Fibroblast of skin of scalp (primary cell): ENCODE measurements around the gene PDIA6.
"Not testable (repeated sequence)": the region's sequence is repeated elsewhere in the genome, so short reads cannot be mapped to it uniquely, and the experiment has no call there.

ENCODE experiments used
- DNase-seq: peaks from one replicate; pipeline ENCODE4 v3.0.0-alpha.2; 2013

The PDIA6 gene

DNA sequence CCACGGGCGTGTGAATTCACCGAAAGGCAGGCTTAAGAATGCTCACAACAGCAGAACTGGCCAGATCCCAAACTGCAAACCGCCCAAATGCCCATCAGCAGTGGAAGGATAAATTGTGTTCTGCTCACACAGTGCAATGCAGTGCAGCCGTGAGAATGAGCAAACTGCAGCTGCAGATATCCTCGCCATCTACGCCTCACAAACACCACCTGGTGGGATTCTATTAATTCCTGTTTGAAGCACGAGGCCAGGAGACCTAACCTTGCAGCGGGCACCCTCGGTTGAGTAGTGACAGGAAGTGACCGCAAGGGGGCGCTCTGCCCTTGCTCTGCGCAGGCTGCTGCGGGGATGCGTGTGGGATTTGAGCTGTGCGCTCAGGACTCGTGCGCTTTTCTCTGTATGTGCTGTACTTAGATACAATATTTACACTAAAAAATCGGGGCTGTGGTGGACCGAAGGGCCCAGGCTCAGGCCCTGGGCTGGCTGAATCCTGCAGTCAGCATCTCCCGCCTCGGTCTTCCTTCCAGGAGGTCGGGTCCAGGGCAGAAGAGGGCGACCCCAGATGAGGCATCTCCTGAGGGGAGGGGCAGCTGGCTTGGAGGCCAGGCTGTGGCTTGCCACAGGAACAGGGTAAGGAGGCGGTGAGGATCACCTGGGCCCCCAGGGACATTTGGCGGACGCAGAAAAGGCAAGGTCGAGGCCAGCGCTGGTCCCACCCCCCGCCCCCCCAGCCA lies 19.8 kb upstream of the PDIA6 start:
- peak; percentile 72 for DNase-seq

DNA sequence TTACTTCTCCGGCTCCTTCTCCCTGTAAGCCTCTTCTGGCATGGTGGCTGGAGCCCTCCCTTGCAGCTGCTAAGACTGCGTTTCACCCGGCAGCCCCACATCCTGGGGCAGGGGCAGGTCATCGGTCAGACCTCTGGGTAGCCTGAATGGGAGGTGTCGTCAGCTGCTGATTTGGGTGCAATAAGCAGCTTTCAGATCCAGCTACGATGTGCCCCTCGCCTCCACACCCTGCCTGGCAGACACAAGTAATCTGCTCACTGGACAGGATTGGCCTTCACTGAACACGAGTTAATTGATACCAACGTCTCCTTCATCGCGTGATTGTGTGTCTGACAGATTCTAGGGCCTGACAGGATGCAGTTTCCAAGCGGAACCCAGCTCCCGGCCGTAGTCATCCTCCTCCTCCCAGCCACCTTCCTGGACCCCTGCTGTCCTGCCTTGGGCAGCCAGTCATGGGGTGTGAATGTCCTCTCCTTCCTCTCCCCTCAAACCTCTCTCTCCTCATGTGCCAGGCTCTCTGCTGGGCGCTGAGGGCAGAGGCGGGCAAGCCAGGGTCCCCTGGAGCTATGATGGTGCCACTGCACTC lies 18.9 kb upstream of the PDIA6 start:
- DNase-seq: no peak

DNA sequence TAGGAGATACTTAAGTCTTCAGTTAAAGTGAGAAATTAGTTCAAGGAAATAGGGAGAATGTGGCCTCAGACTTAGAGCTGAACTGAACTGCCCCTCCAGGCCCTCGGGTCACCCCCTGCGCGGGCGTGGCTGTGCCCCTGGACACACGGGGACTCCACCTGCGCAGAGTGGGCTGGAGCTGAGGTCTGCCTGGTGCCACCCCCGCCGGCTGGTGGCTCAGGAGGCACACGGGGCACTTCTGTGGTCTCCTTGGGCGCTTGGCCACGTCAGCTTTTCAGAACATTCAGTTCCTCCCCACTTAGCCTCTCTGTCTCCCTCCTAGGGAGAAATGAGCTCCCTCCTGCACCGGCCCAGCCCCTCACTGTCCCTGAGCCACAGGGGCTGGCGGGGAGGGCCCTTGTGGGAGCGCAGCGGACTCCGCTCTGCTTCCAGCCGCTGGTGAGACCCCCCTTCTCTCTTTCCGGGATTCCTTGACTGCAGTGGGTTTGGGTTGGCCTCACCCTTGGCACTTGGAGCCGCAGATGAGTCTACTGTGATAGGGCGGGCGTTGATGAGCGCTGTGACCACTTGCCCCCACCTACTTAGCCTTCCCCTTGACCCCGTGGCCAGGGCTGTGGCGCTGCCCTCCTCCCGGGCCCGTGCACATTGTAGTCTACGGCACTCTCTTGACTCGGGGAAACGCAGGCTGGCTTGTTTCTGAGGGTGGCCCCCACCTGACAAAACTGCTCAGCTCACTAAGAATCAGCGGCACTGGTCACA lies 18.2 kb upstream of the PDIA6 start:
- DNase-seq: no peak

DNA sequence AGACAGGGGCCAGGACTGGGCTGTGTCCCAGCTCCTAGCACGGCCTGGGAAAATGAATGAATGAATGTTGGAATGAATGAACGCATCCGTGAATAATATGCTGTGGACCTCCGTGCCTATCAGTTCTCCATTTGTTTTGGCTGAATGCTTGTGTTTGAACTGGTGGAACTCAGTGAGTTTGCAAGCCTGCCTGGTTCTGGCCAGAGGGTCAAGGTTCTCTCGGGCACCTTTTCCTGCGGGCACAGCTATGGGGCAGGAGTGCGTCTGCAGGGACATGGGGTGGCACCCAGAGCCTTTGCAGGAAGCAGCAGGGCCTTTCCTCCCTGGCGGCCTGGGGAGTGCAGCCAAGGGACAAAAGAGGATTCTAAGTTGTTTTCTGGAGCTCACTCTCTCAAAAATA lies 17.6 kb upstream of the PDIA6 start:
- no peak for DNase-seq

DNA sequence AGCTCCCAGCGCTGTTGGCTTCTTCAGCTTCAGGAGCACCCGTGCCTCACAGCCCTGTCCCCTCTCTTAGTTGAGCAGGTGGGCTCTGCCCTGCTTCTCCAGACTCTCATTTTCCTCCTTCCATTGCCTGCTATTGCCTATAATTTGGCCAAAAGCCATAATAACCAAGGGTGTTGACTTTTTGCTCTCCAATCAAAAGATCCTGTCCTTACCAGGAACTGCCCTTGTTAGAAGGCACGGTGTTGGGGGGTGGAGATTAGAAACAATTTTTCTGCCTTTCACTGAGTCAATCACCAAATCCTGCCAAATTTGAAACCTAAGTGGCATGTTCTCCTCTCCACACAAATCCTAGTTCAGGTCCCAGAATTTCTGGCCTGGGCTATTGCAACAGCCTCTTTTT lies 16.7 kb upstream of the PDIA6 start:
- no peak for DNase-seq

DNA sequence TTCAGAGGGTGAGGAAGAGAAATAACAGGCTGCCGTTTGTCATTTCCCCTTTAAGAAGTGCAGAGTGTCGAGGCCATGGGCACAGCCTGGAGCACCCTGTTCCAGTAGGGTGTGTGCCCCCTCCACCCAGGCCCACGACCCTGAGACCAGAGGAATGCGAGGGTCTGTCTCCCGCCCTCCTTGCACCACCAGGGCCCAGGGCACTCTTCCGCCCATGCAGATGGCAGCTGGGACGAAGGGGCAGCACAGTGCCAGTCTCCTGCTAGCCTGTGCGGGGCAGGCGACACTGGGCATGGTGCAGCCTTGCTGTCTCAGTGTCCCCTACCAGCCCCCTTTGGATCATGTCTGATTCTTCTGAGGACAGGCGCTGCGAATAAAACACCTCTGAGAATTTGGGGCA lies 15.8 kb upstream of the PDIA6 start:
- DNase-seq: no peak

DNA sequence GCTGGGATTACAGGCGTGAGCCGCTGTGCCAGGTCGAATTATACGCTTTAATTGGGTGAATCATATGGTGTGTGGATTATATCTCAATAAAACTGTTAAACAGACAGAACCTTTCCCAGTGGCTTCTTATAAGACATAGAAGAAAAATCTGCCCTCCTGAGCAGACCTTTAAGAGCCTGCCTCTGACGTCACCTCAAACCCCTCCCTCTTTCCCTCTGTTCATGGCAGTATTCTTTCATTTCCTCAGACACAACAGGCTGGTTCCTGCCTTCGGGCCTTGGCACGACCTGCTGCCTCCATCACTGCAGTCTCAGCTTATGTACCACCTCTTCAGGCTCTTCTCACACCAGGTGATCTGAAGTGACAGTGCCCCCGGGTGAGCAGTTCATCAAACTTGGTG lies 14.0 kb upstream of the PDIA6 start:
- no peak for DNase-seq

DNA sequence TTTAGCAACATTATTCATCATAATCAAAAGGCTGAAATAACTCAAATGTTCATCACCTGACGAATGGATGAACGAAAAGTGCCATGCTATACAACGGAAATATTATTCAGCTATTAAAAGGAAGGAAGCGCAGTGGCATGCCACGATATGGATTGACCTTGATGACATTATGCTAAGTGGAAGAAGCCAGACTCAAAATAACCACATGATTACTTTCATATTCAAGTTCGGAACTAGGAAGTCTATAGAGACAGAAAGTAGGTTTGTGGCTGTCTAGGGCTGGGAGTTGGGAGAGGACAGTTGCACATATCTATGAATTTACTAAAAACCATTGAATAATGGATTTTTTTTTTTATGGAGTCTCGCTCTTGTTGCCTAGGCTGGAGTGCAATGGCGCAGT lies 13.4 kb upstream of the PDIA6 start:
- no peak for DNase-seq

DNA sequence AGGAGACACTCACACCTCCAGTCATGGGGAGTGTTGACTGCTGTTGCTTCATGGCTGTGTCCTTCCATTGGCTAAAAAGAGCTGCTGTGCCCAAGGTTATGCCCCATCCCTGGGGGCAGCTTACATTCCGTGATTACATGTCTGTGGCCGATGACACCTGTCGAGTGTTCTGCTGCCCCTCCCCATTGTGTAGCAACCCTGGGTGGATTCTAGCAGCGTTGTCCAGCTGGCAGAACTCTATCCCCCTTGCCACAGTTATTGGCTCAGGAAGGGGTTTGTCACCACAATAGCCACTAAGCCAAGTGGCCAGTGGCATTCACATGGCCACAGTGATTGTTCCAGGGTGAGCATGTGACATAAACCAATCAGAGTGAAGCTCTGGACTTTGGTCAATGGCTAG lies 11.6 kb upstream of the PDIA6 start:
- no peak for DNase-seq

DNA sequence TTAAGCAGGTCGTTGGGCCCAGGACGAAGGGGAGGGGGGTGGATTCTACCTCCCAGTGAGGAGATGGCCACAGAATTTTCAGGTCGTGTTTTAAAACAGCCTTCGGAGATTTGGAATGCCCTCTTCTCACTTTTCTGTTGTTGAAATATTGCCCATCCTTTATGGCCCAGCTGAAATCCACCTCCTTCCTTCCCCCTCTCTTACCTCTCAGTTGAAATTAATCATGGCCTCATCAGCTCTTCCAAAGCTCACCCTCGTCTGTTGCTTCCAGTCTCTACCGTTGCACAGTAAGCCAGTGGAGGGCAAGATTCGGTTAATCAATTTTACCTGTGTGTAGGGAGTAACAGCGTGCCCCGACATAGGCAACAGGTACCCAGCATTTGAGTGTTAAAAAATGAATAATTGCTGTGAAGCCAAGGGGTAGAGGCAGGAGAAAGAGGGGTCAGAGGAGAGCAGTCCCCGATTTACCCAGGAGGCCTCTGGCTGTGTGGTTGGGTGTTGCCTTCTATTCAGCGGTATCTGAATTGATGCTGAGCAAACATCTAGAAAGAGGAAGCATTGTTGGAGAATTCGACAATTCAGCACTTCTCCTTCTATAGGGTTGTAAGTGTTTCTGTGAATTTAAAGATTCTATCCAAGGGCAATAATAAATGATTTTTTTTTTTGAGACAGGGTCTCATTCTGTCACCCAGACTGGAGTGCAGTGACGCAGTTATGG lies 8.6 kb upstream of the PDIA6 start:
- DNase-seq: no peak

DNA sequence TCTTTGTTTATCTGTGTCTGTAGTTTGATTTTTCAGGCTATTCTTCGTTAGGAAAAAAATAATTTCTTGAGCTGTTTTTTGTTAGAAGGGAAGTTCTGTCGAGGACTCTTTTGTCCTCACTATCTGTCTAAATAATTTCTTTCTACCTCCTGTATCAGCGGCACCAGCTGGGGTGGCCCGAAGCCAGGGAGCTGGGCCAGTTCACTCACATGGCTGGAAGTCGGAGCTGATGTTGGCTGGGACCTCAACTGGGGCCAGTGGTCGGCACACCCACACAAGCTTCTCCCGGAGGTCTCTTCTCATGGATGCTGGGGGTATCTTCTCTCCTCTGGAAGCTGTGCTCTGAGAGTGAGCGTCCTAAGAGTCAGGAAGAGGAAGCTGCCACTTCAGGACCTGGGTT lies 8.0 kb upstream of the PDIA6 start:
- DNase-seq: no peak

DNA sequence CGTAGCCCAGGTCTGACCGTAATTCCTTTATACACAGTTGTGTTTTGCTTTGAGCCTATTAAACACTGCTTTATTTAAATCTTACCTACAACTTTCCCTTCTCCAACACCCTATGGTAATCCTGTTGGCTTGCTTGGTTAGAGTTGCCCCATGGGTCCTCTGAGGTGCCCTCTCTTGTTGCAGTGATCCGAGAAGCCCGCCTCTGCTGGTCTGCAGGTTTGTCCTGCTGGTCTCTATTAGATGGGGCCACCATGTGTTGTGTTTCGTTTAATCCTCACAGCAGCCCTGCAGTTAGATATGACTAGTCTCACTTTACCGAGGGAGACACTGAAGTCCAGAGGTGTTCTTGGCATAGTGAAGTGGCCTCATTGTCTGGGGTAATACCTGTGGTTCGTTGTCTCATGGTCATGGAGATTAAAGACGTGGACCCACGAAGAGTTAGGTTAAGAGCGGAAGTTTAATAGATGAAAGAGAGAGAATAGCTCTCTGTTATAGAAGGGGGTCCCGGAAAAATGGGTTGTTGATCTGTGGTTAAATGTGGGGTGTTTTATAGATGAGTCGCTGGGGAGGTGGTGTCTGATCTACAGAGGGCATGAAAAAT lies 7.2 kb upstream of the PDIA6 start:
- no peak for DNase-seq

DNA sequence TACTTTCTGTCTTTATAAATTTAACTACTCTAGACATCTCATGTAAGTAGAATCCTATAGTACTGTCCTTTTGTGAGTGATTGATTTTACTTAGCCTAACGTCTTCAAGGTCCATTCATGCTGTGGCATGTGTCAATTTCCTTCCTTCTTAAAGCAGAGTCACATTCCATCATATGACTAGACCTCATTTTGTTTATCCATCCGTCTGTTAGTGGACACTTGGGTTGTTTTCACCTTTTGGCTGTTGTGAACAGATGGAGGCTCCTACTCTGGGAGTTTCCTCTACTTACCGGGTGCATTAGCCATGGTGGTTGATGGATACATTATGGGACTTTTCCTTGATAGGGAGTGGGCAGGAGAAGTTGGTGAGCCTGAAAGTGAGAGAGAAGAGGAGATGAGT lies 6.4 kb upstream of the PDIA6 start:
- DNase-seq: no peak

DNA sequence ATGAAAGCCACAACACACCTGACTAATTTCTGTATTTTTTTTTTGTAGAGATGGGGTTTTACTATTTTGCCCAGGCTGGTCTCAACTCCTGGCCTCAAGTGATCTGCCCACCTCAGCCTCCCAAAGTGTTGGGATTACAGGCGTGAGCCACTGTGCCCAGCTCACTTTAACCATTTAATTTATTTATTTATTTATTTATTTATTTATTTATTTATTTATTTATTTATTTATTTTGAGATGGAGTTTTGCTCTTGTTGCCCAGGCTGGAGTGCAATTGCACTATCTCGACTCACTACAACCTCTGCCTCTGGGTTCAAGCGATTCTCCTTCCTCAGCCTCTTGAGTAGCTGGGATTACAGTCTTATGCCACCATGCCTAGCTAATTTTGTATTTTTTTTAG lies 5.7 kb upstream of the PDIA6 start:
- not testable (repeated sequence) for DNase-seq

DNA sequence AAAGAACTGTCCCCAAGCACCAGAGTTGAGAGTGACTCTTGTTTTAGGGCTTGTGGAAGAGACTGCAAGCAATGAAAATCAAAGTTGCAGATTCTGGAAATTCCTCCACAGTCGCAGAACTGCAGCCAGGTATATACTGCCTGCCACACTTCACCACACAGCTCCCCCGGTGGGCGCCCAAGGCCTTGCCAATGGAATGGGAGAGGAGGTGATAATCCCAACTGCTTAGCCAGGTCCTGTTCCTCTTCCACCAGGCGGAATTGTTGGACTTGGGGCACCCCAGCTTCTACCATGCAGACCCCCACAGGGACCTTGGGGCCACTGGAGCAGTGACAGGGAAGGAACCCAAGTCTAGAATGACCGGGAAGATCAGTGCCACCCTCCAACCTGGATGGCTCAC lies 4.8 kb upstream of the PDIA6 start:
- no peak for DNase-seq

DNA sequence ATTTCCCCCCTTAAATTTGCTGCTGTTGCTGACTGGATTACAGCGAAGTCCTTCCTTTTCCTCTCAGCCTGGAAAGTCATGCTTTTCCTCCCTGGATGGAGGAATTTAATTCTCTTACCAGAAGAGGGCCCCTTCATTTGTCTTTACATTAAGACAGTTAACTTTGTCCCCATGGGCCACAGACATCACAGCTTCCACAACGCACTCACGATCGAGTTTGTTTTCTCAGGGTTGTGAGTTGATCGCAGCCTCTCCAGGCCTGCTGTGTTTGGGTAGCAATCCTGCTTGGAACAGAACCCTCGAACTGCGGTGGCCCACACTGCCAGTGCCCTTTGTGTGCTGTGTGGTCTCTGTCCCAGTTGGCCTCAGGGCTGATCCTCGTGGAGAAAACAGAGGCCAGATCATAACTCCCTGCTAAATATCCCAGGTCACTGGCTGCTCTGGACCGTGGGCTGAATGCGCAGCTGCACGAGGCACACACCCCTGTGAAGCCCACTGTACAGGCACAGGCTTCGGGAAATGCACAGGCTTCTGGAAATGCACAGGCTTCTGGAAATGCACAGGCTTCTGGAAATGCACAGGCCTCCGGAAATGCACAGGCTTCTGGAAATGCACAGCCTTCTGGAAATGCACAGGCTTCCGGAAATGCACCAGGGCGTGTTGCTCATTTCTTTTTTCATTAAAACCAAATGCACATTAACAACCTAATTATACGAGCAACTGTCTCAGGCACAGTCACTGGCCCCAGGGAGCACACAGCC lies 2.2 kb upstream of the PDIA6 start:
- peak; percentile 28 for DNase-seq

DNA sequence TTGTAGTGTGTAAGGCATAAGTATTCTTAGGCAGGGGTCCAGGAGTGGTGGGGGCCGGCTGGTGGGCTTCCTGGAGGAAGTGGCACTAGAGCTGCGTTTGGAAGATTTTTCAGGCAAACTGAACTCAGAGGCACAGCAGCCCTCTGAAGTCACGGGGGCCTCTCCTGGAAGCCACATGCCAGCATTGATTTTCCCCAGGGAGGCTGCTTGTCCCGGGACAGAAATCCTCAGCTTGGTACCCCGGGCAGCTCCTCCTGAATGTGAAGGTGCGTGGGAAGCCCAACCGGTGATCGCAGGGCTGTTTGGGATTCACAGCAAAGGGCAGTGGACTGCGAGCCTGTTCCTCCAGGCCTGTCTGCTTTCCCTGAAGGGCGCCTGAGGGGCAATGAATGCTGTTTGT lies 1.6 kb upstream of the PDIA6 start:
- no peak for DNase-seq

DNA sequence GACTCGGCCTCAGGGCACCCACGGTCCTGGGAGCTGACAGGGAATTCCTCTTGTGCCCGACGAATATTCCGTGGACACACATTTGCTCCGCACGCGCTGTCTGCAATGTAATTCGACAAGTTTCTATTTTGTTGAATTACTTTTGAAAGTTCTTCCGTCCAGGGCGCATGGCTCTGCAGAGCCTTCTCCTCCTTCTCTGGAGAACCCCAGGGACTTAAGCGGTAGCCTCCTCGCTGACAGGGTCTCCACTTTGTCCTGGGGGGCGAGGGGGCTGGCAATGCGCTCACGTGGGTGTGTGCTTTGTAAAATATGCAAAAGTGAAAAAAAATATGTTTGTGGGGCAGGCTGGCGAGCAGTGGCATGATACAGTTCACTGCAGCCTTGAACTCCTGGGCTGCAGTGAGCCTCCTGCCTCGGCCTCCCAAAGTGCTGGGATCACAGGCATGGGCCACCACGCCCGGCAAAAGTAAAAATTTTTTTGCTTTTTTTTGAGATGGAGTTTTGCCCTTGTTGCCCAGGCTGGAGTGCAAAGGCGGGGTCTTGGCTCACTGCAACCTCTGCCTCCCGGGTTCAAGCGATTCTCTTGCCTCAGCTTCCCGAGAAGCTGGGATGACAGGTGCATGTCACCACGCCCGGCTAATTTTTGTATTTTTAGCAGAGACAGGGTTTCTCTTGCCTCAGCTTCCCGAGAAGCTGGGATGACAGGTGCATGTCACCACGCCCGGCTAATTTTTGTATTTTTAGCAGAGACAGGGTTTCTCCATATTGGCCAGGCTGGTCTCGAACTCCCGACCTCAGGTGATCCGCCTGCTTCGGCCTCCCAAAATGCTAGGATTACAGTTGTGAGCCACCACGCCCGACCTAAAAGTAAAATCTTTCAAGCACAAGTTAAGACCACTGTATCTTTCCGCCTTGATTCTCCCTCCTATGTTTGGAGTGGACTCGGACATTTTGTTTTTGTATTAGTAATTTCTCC lies 866 bp upstream of the PDIA6 start:
- not testable (repeated sequence) for DNase-seq

DNA sequence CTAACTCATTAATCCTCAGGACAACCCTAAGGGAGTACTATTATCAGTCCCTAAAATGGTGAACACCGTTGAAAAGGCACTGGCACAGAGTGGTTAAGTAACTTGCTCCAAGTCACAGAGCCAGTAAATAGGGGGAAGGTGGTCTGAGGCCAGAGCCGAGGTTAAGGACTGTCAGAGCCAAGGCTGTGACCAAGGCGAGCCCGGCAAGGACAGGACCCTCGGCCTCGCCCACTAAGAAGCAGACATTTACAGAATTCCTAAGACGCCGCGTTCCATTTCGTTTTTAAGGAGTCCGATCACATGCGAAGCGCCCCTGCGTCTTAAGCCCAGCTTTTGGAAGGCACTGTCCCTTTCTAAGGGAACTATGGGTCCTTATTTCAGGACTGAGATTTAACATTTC lies 1.1 kb downstream of the PDIA6 start:
- no peak for DNase-seq

DNA sequence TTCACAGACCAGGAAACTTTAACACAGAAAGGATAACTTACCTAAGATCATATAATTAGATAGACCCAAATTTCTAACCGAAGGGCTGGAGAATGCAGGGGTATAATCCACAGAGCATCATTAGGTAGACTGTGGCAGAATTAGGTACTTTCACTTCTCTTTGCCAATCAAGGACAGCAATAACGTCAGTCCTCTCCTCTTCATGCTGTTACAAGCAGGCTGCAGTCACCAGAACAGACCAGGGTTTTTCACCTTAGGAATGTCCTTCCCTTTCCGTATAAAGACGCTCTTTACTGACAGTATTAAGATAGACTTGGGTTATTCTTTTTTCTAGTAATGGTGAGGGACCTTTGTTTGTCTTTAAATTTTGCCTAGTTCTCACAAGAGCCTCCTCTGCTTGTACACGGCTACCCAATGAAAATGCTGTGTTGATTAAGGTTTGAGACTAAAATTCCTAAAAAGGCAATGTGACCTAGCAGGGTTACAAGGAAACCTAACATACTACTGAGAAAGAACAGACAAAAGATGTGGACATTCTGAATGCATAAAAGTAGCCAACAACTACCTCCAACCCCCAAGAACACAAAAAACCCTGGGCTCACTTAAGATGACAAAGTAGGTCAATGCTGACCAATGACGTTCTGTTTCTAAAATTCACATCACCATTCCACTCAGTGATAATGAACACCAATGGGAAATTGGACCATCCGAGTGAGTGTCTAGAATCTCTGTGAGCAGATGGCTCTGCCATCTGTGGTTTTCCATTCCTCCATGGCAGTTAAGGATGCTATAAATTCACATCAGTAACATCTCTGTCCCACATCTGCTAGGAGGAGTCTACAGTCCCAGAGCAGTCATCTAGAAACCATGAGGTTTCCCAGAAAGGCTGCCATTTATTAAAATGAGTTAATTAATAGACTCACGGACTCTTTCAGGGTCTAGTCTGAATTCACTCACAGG lies 2.1 kb downstream of the PDIA6 start:
- DNase-seq: no peak
